ENCODE measurements around the gene FUOM.

GRCh38 chr10:133316732-133317131, 41.1 kb downstream of the FUOM start:
- TF ChIP-seq CTCF (IDR thresholded peaks at IDR 0.05) (no peak), POLR2A (IDR thresholded peaks at IDR 0.05; ENCODE audit: low read depth) (no peak), EP300 (IDR thresholded peaks at IDR 0.05) (no peak), POLR2AphosphoS5 (IDR thresholded peaks at IDR 0.05) (no peak)

All from esophagus muscularis mucosa (tissue), 4 donors.